Tibial nerve (tissue), 4 donors: ENCODE measurements around the gene BCAN. TPM values are rescaled to one million over a fixed set of nuclear protein-coding genes. Genes with fewer than 3 reads are reported as not detected.
A peak's percentile ranks its signal among the peaks of the same experiment; 100 is the strongest.

Source experiments
- DNase-seq, 2 donors: peaks; one replicate each; pipeline ENCODE4 v3.0.0-alpha.2; 2019; ENCODE audit warnings: low spot score in 2 of 2
- H3K27ac ChIP-seq, 4 donors: fragments of 200-600 bp; sonication (generic) in 3 of 4; one replicate each; pipeline ENCODE4 v1.5.1; 2017 to 2019; ENCODE audit warnings: mild to moderate bottlenecking in 1 of 4
- H3K27me3 ChIP-seq, 2 donors: fragments of 200-600 bp; sonication (generic) in 1 of 2; one replicate each; pipeline versions ENCODE4 v1.5.1 to v1.6.0; 2017 to 2019
- H3K36me3 ChIP-seq, 3 donors: fragments of 200-600 bp; sonication (generic); one replicate each; pipeline ENCODE4 v1.5.1; 2018 to 2019
- H3K4me1 ChIP-seq, 4 donors: fragments of 200-600 bp; sonication (generic) in 3 of 4; one replicate each; pipeline ENCODE4 v1.5.1; 2017 to 2019
- H3K4me3 ChIP-seq, 4 donors: fragments of 200-600 bp; sonication (generic) in 3 of 4; one replicate each; pipeline ENCODE4 v1.5.1; 2017 to 2019; ENCODE audit warnings: mild to moderate bottlenecking in 1 of 4, moderate library complexity in 1 of 4
- H3K9me3 ChIP-seq, 4 donors: fragments of 200-600 bp; sonication (generic) in 3 of 4; one replicate each; pipeline ENCODE4 v1.5.1; 2017 to 2019
- EP300 ChIP-seq, 2 donors: sonication (generic); formaldehyde crosslinking; IDR thresholded peaks; one replicate each; pipeline ENCODE4 v1.6.1; 2017; ENCODE audit warnings: antibody characterized with exemption in 2 of 2, mild to moderate bottlenecking in 1 of 2
- POLR2A ChIP-seq, 2 donors: fragments of 450-650 bp; IDR thresholded peaks; one replicate each; pipeline ENCODE4 v1.6.1; 2017; ENCODE audit warnings: antibody characterized with exemption in 2 of 2, mild to moderate bottlenecking in 2 of 2, moderate library complexity in 2 of 2
- WGBS, 2 donors: methylation state at CpG; one replicate each; pipeline ENCODE4 v1.1.5; 2018; 5-methylcytosine and 5-hydroxymethylcytosine counted together
- total RNA-seq, 4 donors: library from RNA; depleted of rRNA; stranded (reverse); fragments of >200 nt; gene quantifications; one replicate each; pipeline ENCODE4 v1.1.0, GENCODE V29; 2016
- TF ChIP-seq, protein P1 (sequence below), 5 experiments: fragments of 200-600 bp in 3 of 5; fragments of 450-650 bp in 2 of 5; sonication (generic) in 3 of 5; IDR thresholded peaks; one replicate each; pipeline ENCODE4 v1.5.1; 2016 to 2019; ENCODE audit warnings: antibody characterized with exemption in 5 of 5, mild to moderate bottlenecking in 3 of 5, moderate library complexity in 2 of 5

BCAN gene
- total RNA-seq, 4 donors from 2014 or later: not detected

DNA sequence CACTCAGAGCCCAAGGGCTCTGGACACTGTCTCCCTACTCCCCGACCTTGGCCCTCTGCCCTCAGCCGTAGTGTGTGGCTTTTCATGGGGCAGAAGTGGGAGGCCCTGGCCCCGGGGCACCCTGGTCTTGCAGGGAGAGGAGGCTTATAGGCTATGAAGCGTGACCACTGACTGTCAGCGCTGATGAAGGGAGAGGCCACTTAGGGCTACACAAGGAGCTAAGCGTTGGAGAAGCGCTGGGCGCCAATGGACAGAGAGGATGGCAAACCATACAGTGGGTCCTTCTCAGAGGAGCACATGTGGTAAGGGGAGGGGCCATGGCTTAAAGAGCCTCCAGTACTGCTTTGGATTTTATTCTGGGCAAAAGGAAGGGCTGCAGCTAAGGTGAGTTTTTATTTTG lies 55.6 kb downstream of the BCAN start:
- peaks cover 0 to 8% (median 1%) of the 10 kb centered on the region in 4 donors for H3K4me1 ChIP-seq
- WGBS, 2 donors: 54 to 56% methylated on average over 8 of the region's 8 CpGs
- H3K27me3 ChIP-seq: peaks cover 0 to 26% of the 10 kb centered on the region in 2 donors
- TF ChIP-seq, protein P1, sequence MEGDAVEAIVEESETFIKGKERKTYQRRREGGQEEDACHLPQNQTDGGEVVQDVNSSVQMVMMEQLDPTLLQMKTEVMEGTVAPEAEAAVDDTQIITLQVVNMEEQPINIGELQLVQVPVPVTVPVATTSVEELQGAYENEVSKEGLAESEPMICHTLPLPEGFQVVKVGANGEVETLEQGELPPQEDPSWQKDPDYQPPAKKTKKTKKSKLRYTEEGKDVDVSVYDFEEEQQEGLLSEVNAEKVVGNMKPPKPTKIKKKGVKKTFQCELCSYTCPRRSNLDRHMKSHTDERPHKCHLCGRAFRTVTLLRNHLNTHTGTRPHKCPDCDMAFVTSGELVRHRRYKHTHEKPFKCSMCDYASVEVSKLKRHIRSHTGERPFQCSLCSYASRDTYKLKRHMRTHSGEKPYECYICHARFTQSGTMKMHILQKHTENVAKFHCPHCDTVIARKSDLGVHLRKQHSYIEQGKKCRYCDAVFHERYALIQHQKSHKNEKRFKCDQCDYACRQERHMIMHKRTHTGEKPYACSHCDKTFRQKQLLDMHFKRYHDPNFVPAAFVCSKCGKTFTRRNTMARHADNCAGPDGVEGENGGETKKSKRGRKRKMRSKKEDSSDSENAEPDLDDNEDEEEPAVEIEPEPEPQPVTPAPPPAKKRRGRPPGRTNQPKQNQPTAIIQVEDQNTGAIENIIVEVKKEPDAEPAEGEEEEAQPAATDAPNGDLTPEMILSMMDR (IDR thresholded peaks at IDR 0.05): no peak
- TF ChIP-seq EP300 (IDR thresholded peaks at IDR 0.05) (no peak), POLR2A (IDR thresholded peaks at IDR 0.05) (no peak)
- DNase-seq: no peak
- H3K4me3 ChIP-seq: no peak overlapping the region
- no peaks in the 10 kb centered on the region for H3K9me3 ChIP-seq
- peaks cover 0 to 21% (median 0%) of the 10 kb centered on the region in 3 donors for H3K36me3 ChIP-seq
- no peak overlapping the region for H3K27ac ChIP-seq

DNA sequence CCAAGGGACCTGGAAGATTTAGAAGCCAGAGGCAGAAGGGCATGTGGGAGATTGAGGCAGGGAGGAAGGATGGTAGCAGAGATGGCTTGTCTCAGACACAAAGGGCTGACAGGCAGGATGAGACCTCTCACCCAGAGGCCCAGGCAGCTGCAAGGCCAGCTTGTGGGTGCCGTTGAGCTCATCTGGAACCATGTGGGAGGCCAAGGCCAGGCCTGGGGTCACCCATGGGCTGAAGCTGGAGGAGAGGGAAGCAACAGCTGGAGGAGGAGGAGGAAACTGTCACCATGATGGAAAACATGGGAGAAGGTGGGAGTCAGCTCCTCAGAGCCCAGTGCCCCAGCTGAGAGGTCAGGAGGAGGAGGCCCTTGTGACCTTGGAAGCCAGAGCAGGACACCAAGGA lies 57.1 kb downstream of the BCAN start:
- Histone ChIP-seq H3K4me1 (peaks cover 0 to 11% (median 0%) of the 10 kb centered on the region in 4 donors), H3K36me3 (peaks cover 0 to 21% (median 0%) of the 10 kb centered on the region in 3 donors), H3K27me3 (peaks cover 0 to 22% of the 10 kb centered on the region in 2 donors), H3K27ac (no peak overlapping the region), H3K9me3 (no peaks in the 10 kb centered on the region), H3K4me3 (no peak overlapping the region)
- TF ChIP-seq, protein P1 (IDR thresholded peaks at IDR 0.05): no peak
- TF ChIP-seq EP300 (IDR thresholded peaks at IDR 0.05): no peak
- TF ChIP-seq POLR2A (IDR thresholded peaks at IDR 0.05): no peak
- DNase-seq: no peak
- WGBS, 2 donors: 36% methylated on average over 1 of the region's 1 CpG; no CpG with 5 or more reads in 1 of the 2 donors

DNA sequence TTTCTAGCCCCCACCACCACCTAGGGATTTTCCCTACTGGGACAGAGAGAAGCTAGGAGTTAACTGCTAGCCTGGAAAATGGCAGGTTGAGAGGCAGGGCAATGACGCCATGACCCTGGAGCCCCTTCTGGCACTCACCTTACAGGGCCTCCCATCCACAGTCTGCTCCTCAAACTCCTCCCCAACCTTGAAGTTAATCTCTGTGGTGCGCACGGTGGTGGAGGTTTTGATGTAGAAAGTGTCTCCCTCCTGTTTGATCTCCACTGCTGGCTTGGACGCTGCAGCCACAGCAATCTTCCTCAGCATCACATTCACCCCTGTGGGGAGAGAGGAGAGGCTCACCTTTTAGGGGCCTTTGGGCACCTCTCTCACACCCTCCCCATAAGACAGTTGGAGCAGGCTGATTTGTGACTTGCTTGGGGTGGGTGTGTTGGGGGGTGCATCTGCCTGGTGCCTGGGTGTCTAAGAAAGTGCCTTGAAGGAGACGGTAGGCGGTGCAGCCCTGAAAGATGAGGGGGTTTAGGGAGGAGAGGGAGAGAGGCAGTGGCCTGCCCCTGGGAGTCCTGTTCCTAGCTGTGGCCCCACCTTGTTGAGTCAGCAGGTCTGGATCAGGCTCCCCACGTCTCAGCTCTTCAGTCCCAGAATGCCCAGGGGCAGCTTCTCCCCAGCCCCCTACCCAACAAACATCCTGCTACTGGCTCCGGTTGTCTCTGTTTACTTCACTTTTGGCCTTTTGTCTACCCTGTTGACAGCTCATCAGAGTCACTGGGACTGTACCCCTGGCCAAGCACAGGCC lies 59.0 kb downstream of the BCAN start:
- H3K4me3 ChIP-seq: no peak overlapping the region
- H3K27ac ChIP-seq: no peak overlapping the region
- peaks cover 0 to 21% (median 0%) of the 10 kb centered on the region in 3 donors for H3K36me3 ChIP-seq
- TF ChIP-seq POLR2A (IDR thresholded peaks at IDR 0.05) (no peak), EP300 (IDR thresholded peaks at IDR 0.05) (no peak)
- TF ChIP-seq, protein P1 (IDR thresholded peaks at IDR 0.05): no peak
- H3K9me3 ChIP-seq: no peaks in the 10 kb centered on the region
- DNase-seq: no peak
- peaks cover 0 to 31% of the 10 kb centered on the region in 2 donors for H3K27me3 ChIP-seq
- WGBS, 2 donors: 68 to 72% methylated on average over 8 of the region's 8 CpGs
- H3K4me1 ChIP-seq: peaks cover 0 to 30% (median 17%) of the 10 kb centered on the region in 4 donors

DNA sequence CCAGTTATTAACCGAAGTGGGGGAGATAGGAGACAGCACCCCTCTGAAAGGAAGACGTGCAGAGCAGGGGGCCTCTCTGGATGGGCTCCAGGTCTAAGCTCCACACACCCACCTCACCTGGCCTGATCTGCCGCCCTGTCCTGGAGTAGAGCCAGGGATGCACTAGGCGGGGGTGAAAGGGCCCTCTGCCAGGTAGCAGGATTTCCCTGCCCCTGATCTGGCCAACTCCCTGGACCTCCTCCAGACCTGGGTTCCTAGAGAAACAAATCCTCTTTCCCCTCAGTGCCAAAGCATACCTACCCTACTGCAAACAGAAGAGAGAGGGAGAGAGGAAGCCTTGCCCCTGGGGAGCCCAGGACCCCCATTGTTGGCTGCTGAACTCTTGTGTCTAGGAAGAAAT lies 61.4 kb downstream of the BCAN start:
- H3K36me3 ChIP-seq: peaks cover 0 to 21% (median 0%) of the 10 kb centered on the region in 3 donors
- peak overlapping the region in 1 of 4 donors; percentile 61 for H3K27ac ChIP-seq
- peaks cover 0 to 55% (median 31%) of the 10 kb centered on the region in 4 donors for H3K4me1 ChIP-seq
- no peak overlapping the region for H3K4me3 ChIP-seq
- H3K27me3 ChIP-seq: peaks cover 0 to 23% of the 10 kb centered on the region in 2 donors
- 56 to 74% methylated on average over 4 of the region's 4 CpGs for WGBS, 2 donors
- DNase-seq: no peak
- no peaks in the 10 kb centered on the region for H3K9me3 ChIP-seq
- TF ChIP-seq EP300 (IDR thresholded peaks at IDR 0.05) (no peak), POLR2A (IDR thresholded peaks at IDR 0.05) (no peak)
- TF ChIP-seq, protein P1 (IDR thresholded peaks at IDR 0.05): no peak

DNA sequence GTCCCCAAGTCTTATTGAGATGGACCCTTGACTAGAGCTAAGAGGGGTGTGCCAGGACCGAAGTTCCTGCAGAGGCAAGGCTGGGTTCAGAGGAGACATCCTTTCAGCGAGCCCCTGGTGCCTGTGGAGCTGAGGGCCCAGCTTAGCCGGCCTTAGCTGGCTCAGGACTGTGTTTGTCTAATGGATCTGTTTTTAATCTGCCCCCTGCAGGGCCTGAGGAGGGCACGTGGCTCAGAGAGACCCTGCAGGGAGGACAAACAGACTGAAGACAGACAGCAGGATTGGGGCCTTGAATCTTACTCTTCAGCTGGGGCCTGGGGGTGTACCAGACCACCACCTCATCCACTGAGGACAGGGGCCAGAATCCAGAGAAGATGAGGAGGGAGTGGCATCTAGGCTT lies 61.8 kb downstream of the BCAN start:
- TF ChIP-seq POLR2A (IDR thresholded peaks at IDR 0.05) (no peak), EP300 (IDR thresholded peaks at IDR 0.05) (no peak)
- TF ChIP-seq, protein P1 (IDR thresholded peaks at IDR 0.05): no peak
- Histone ChIP-seq H3K9me3 (no peaks in the 10 kb centered on the region), H3K4me1 (peaks cover 0 to 59% (median 31%) of the 10 kb centered on the region in 4 donors), H3K27me3 (peaks cover 0 to 23% of the 10 kb centered on the region in 2 donors), H3K4me3 (no peak overlapping the region), H3K36me3 (peaks cover 0 to 18% (median 0%) of the 10 kb centered on the region in 3 donors), H3K27ac (peak overlapping the region in 1 of 4 donors; percentile 61)
- WGBS, 2 donors: 40 to 45% methylated on average over 4 of the region's 4 CpGs
- DNase-seq: no peak
